Uterus (tissue), 2 donors: ENCODE results near the gene ASIC2.

Source experiments
- POLR2A ChIP-seq, 2 donors: fragments of 450-650 bp; IDR thresholded peaks; one replicate each; pipeline ENCODE4 v1.6.1; 2016; ENCODE audit warnings: antibody characterized with exemption in 2 of 2, mild to moderate bottlenecking in 1 of 2, moderate library complexity in 1 of 2
- TF ChIP-seq, protein P1 (sequence below), 4 experiments: fragments of 200-600 bp in 2 of 4; fragments of 450-650 bp in 2 of 4; sonication (generic) in 2 of 4; IDR thresholded peaks; one replicate each; pipeline ENCODE4 v1.5.1; 2016 to 2019; ENCODE audit warnings: antibody characterized with exemption in 4 of 4, mild to moderate bottlenecking in 2 of 4, moderate library complexity in 1 of 4

DNA sequence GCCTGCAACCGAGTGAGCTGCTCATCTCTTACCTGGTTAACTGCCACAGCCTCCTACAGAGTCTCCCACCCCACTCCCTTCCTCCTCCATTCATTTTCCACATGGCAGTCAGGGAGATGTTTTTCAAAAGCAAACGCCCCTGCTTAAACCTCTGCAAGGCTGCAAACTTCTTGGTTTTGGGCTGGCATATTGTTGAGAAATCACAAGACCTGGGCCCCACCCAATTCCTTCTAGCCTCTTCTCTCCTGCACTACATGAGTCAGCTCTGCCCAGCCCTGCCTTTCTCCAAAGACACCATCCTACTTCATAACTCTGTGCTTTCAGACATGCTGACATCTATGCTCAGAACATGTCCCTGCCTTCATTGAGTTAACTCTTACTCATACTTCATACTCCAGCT is 165.4 kb downstream of the ASIC2 start:
- no peak for TF ChIP-seq POLR2A (IDR thresholded peaks at IDR 0.05)
- TF ChIP-seq, protein P1, sequence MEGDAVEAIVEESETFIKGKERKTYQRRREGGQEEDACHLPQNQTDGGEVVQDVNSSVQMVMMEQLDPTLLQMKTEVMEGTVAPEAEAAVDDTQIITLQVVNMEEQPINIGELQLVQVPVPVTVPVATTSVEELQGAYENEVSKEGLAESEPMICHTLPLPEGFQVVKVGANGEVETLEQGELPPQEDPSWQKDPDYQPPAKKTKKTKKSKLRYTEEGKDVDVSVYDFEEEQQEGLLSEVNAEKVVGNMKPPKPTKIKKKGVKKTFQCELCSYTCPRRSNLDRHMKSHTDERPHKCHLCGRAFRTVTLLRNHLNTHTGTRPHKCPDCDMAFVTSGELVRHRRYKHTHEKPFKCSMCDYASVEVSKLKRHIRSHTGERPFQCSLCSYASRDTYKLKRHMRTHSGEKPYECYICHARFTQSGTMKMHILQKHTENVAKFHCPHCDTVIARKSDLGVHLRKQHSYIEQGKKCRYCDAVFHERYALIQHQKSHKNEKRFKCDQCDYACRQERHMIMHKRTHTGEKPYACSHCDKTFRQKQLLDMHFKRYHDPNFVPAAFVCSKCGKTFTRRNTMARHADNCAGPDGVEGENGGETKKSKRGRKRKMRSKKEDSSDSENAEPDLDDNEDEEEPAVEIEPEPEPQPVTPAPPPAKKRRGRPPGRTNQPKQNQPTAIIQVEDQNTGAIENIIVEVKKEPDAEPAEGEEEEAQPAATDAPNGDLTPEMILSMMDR (IDR thresholded peaks at IDR 0.05), result no peak
